ENCODE measurements around the gene TAF3.

The TAF3 gene

GRCh38 chr10:7942316-7942715, 124.0 kb downstream of the TAF3 start:
- no peaks in the 10 kb centered on the region for H3K36me3 ChIP-seq (replicated peaks in 1 of 2; ENCODE audit: control insufficient read depth in 2 of 2, insufficient read depth in 2 of 2, low read length in 2 of 2)
- H3K9ac ChIP-seq (ENCODE audit: low read depth, low read length, poor library complexity), result no peak overlapping the region
- H3K9me3 ChIP-seq (replicated peaks in 1 of 2; ENCODE audit: control insufficient read depth in 2 of 2, insufficient read depth in 1 of 2, low read depth in 1 of 2, low read length in 2 of 2), result no peaks in the 10 kb centered on the region
- no peak overlapping the region for H2BK15ac ChIP-seq (ENCODE audit: low read length)
- H2BK120ac ChIP-seq (ENCODE audit: low read depth, low read length), result no peak overlapping the region
- H2AFZ ChIP-seq (ENCODE audit: low read length), result no peak overlapping the region
- no peak overlapping the region for H3K4me2 ChIP-seq (ENCODE audit: insufficient read depth, low read length, poor library complexity, severe bottlenecking)
- no CpG with 5 or more reads among the region's 4 CpGs for WGBS, 2 donors (ENCODE audit: extremely low coverage in 2 of 2, insufficient read length in 2 of 2, insufficient replicate concordance in 1 of 2)
- no peak overlapping the region for H3K14ac ChIP-seq (ENCODE audit: low read length)
- H3K27ac ChIP-seq (replicated peaks; ENCODE audit: low read length), result no peak overlapping the region
- H2BK12ac ChIP-seq (ENCODE audit: low read length), result no peak overlapping the region
- no peak overlapping the region for H3K23ac ChIP-seq (ENCODE audit: low read depth, low read length, poor library complexity)
- peaks cover 3% of the 10 kb centered on the region for H3K79me1 ChIP-seq (ENCODE audit: low read depth, low read length)
- H3K27me3 ChIP-seq (ENCODE audit: control insufficient read depth in 3 of 3, insufficient read depth in 3 of 3, low read depth in 1 of 3, low read length in 3 of 3), result no peaks in the 10 kb centered on the region
- no peak overlapping the region for H2BK5ac ChIP-seq (ENCODE audit: low read length)
- H3K4me3 ChIP-seq (ENCODE audit: low read length in 2 of 2), result no peak overlapping the region
- no peaks in the 10 kb centered on the region for H3K4me1 ChIP-seq (ENCODE audit: control insufficient read depth in 2 of 2, insufficient read depth in 1 of 2, low read depth in 1 of 2, low read length in 2 of 2)
- H4K8ac ChIP-seq (ENCODE audit: low read depth, low read length), result no peak overlapping the region
- H4K91ac ChIP-seq (ENCODE audit: low read depth, low read length, poor library complexity), result no peak overlapping the region
- H3K18ac ChIP-seq (ENCODE audit: low read length), result no peak overlapping the region
- no peak for DNase-seq (ENCODE audit: low spot score)
- no peak overlapping the region for H3K4ac ChIP-seq (ENCODE audit: low read length)
- H2AK5ac ChIP-seq (ENCODE audit: low read depth, low read length), result no peak overlapping the region

DNA sequence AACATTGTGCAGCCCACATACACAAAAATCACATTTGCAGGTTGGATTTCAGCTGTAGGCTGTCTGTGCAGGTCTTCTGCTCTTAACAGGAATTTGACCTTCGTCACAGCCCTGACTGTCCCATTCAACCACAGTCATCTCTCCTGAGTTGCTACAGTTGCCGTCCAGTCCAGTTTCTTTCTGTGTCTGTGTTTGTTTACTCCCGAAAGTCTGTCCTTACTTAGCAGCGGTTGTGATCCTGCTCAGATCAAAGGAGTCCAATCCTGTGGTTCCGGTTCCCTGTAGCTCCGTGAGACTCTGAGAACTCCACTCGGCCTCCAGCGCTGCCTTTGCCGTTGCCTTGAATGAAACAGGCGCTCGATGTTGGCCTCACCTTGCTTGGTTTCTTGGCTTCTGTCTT, 124.6 kb downstream of the TAF3 start:
- Histone ChIP-seq H3K27me3 (ENCODE audit: control insufficient read depth in 3 of 3, insufficient read depth in 3 of 3, low read depth in 1 of 3, low read length in 3 of 3) (no peaks in the 10 kb centered on the region), H3K4ac (ENCODE audit: low read length) (no peak overlapping the region), H3K27ac (replicated peaks; ENCODE audit: low read length) (no peak overlapping the region), H2AFZ (ENCODE audit: low read length) (no peak overlapping the region), H3K18ac (ENCODE audit: low read length) (no peak overlapping the region), H2BK5ac (ENCODE audit: low read length) (no peak overlapping the region), H3K4me2 (ENCODE audit: insufficient read depth, low read length, poor library complexity, severe bottlenecking) (no peak overlapping the region), H3K79me1 (ENCODE audit: low read depth, low read length) (no peaks in the 10 kb centered on the region), H3K4me1 (ENCODE audit: control insufficient read depth in 2 of 2, insufficient read depth in 1 of 2, low read depth in 1 of 2, low read length in 2 of 2) (no peaks in the 10 kb centered on the region), H4K8ac (ENCODE audit: low read depth, low read length) (no peak overlapping the region), H3K23ac (ENCODE audit: low read depth, low read length, poor library complexity) (no peak overlapping the region), H2BK120ac (ENCODE audit: low read depth, low read length) (no peak overlapping the region), H2AK5ac (ENCODE audit: low read depth, low read length) (no peak overlapping the region), H3K9ac (ENCODE audit: low read depth, low read length, poor library complexity) (no peak overlapping the region), H3K4me3 (ENCODE audit: low read length in 2 of 2) (no peak overlapping the region), H3K14ac (ENCODE audit: low read length) (no peak overlapping the region), H2BK12ac (ENCODE audit: low read length) (no peak overlapping the region), H2BK15ac (ENCODE audit: low read length) (no peak overlapping the region), H3K36me3 (replicated peaks in 1 of 2; ENCODE audit: control insufficient read depth in 2 of 2, insufficient read depth in 2 of 2, low read length in 2 of 2) (no peaks in the 10 kb centered on the region), H3K9me3 (replicated peaks in 1 of 2; ENCODE audit: control insufficient read depth in 2 of 2, insufficient read depth in 1 of 2, low read depth in 1 of 2, low read length in 2 of 2) (no peaks in the 10 kb centered on the region), H4K91ac (ENCODE audit: low read depth, low read length, poor library complexity) (no peak overlapping the region)
- no CpG with 5 or more reads among the region's 11 CpGs for WGBS, 2 donors (ENCODE audit: extremely low coverage in 2 of 2, insufficient read length in 2 of 2, insufficient replicate concordance in 1 of 2)
- no peak for DNase-seq (ENCODE audit: low spot score)

- no peak overlapping the region for H2BK120ac ChIP-seq (ENCODE audit: low read depth, low read length)
- H3K18ac ChIP-seq (ENCODE audit: low read length), result no peak overlapping the region
- no peaks in the 10 kb centered on the region for H3K27me3 ChIP-seq (ENCODE audit: control insufficient read depth in 3 of 3, insufficient read depth in 3 of 3, low read depth in 1 of 3, low read length in 3 of 3)
- H3K4me1 ChIP-seq (ENCODE audit: control insufficient read depth in 2 of 2, insufficient read depth in 1 of 2, low read depth in 1 of 2, low read length in 2 of 2), result no peaks in the 10 kb centered on the region
- no peaks in the 10 kb centered on the region for H3K9me3 ChIP-seq (replicated peaks in 1 of 2; ENCODE audit: control insufficient read depth in 2 of 2, insufficient read depth in 1 of 2, low read depth in 1 of 2, low read length in 2 of 2)
- H3K79me1 ChIP-seq (ENCODE audit: low read depth, low read length), result no peaks in the 10 kb centered on the region
- H3K4ac ChIP-seq (ENCODE audit: low read length), result no peak overlapping the region
- no peak overlapping the region for H2AK5ac ChIP-seq (ENCODE audit: low read depth, low read length)
- no peak overlapping the region for H4K91ac ChIP-seq (ENCODE audit: low read depth, low read length, poor library complexity)
- no peak overlapping the region for H2BK5ac ChIP-seq (ENCODE audit: low read length)
- H3K36me3 ChIP-seq (replicated peaks in 1 of 2; ENCODE audit: control insufficient read depth in 2 of 2, insufficient read depth in 2 of 2, low read length in 2 of 2), result no peaks in the 10 kb centered on the region
- no peak overlapping the region for H3K4me3 ChIP-seq (ENCODE audit: low read length in 2 of 2)
- no peak overlapping the region for H3K4me2 ChIP-seq (ENCODE audit: insufficient read depth, low read length, poor library complexity, severe bottlenecking)
- H2BK12ac ChIP-seq (ENCODE audit: low read length), result no peak overlapping the region
- H2AFZ ChIP-seq (ENCODE audit: low read length), result no peak overlapping the region
- H3K23ac ChIP-seq (ENCODE audit: low read depth, low read length, poor library complexity), result no peak overlapping the region
- no peak overlapping the region for H3K9ac ChIP-seq (ENCODE audit: low read depth, low read length, poor library complexity)
- H2BK15ac ChIP-seq (ENCODE audit: low read length), result no peak overlapping the region
- no peak overlapping the region for H4K8ac ChIP-seq (ENCODE audit: low read depth, low read length)
- H3K14ac ChIP-seq (ENCODE audit: low read length), result no peak overlapping the region
- no peak for DNase-seq (ENCODE audit: low spot score)
- H3K27ac ChIP-seq (replicated peaks; ENCODE audit: low read length), result no peak overlapping the region
- no CpG with 5 or more reads among the region's 2 CpGs for WGBS, 2 donors (ENCODE audit: extremely low coverage in 2 of 2, insufficient read length in 2 of 2, insufficient replicate concordance in 1 of 2)
Measured at GRCh38 chr10:7944215-7944480, 125.8 kb downstream of the TAF3 start.

DNA sequence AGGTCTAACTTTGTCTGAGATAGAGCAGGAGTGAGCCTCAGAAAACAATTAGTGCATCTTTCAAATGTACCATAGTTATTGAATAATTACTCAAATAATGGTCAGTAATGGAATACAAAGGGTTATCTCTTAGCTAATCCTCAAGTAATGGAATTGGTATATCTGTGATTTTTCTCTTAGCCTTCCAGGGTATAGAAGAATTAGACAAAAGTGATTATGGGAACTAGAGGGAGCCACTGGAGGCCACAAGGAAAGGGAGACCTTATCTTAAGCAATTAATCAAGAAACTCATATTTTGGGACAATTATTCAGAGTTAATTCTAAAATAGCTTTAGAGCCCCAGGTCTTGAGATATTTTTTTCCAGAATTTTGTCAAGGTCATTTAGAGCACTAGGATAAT, 126.2 kb downstream of the TAF3 start:
- Histone ChIP-seq H2BK12ac (ENCODE audit: low read length) (no peak overlapping the region), H3K79me1 (ENCODE audit: low read depth, low read length) (no peaks in the 10 kb centered on the region), H3K23ac (ENCODE audit: low read depth, low read length, poor library complexity) (no peak overlapping the region), H2AK5ac (ENCODE audit: low read depth, low read length) (no peak overlapping the region), H3K4me3 (ENCODE audit: low read length in 2 of 2) (no peak overlapping the region), H3K4me1 (ENCODE audit: control insufficient read depth in 2 of 2, insufficient read depth in 1 of 2, low read depth in 1 of 2, low read length in 2 of 2) (no peaks in the 10 kb centered on the region), H4K8ac (ENCODE audit: low read depth, low read length) (no peak overlapping the region), H2AFZ (ENCODE audit: low read length) (no peak overlapping the region), H2BK15ac (ENCODE audit: low read length) (no peak overlapping the region), H3K27me3 (ENCODE audit: control insufficient read depth in 3 of 3, insufficient read depth in 3 of 3, low read depth in 1 of 3, low read length in 3 of 3) (no peaks in the 10 kb centered on the region), H3K9me3 (replicated peaks in 1 of 2; ENCODE audit: control insufficient read depth in 2 of 2, insufficient read depth in 1 of 2, low read depth in 1 of 2, low read length in 2 of 2) (no peaks in the 10 kb centered on the region), H3K9ac (ENCODE audit: low read depth, low read length, poor library complexity) (no peak overlapping the region), H2BK120ac (ENCODE audit: low read depth, low read length) (no peak overlapping the region), H3K36me3 (replicated peaks in 1 of 2; ENCODE audit: control insufficient read depth in 2 of 2, insufficient read depth in 2 of 2, low read length in 2 of 2) (no peaks in the 10 kb centered on the region), H2BK5ac (ENCODE audit: low read length) (no peak overlapping the region), H3K4ac (ENCODE audit: low read length) (no peak overlapping the region), H3K18ac (ENCODE audit: low read length) (no peak overlapping the region), H3K4me2 (ENCODE audit: insufficient read depth, low read length, poor library complexity, severe bottlenecking) (no peak overlapping the region), H3K27ac (replicated peaks; ENCODE audit: low read length) (no peak overlapping the region), H3K14ac (ENCODE audit: low read length) (no peak overlapping the region), H4K91ac (ENCODE audit: low read depth, low read length, poor library complexity) (no peak overlapping the region)
- no peak for DNase-seq (ENCODE audit: low spot score)

Measured in neuronal stem cell (in vitro differentiated cells).